ENCODE results near the gene MEGF9. TPM values are rescaled to one million over a fixed set of nuclear protein-coding genes. Genes with fewer than 3 reads are reported as not detected.
A peak's percentile ranks its signal among the peaks of the same experiment; 100 is the strongest.

MEGF9 gene
- total RNA-seq, 2 experiments from 2014 or later: 6.3 to 6.7 TPM

DNA sequence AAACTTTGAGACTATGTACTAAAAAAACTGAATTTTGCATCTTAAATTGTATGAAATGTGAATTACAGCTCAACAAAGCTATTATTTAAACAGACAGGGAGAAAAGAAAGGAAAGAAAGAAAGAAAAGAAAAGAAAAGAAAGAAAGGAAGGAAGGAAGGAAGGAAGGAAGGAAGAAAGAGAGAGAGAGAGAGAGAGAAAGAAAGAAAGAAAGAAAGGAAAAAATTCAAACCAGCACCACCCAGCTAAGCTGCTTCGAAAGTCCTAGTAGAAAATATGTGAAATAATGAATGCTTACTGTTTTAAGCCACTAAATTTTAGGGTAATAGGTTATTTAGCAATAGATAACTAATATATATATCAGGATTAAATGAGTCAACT, 102.6 kb downstream of the MEGF9 start:
- Mint-ChIP-seq H3K4me3 (no peak overlapping the region), H3K27ac (no peak overlapping the region), H3K27me3 (ENCODE audit: low read depth) (no peaks in the 10 kb centered on the region), H3K36me3 (ENCODE audit: low read depth) (no peaks in the 10 kb centered on the region), H3K4me1 (ENCODE audit: low read depth) (no peaks in the 10 kb centered on the region), H3K9me3 (ENCODE audit: insufficient read depth) (no peaks in the 10 kb centered on the region)
- no peak for ATAC-seq
- ChIA-PET CTCF (interaction anchor here (1.4 to 2.4 kb wide), 2 partner anchors 8 to 11 kb away, joined by 4 to 10 read pairs; no protein-coding TSS in a partner anchor), POLR2A (no interaction called here)
- DNase-seq: no peak

DNA sequence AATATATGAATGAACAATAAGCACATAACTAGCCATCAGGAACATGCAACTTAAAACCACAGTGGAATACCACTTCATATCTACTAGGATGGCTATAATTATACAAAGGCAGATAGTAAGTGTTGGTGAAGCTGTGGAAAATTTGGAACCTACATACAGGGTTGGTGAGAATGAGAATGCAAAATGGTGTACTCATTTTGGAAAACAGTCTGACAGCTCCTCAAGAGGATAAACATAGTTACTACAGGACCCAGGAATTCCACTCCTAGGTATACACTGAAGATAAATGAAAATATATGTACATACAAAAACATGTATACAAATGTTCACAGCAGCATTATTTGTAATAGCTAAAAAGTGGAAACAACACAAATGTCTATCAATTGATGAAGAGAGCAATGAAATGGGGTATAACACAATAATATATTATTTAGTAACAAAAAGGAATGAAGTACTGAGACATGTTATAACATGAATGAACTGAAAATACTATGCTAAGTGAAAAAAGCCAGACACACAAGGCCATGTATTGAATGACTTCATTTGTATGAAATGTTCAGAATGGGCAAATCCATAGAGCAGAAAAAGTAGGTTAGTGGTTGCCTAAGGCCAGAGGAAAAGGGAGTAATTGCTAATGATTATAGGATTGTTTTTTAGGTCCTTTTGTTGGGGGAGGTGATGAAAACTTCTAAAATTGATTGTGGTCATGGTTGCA, 103.1 kb downstream of the MEGF9 start:
- no peak for ATAC-seq
- H3K4me3 Mint-ChIP-seq: no peak overlapping the region
- no peaks in the 10 kb centered on the region for H3K27me3 Mint-ChIP-seq (ENCODE audit: low read depth)
- no peaks in the 10 kb centered on the region for H3K4me1 Mint-ChIP-seq (ENCODE audit: low read depth)
- no peak overlapping the region for H3K27ac Mint-ChIP-seq
- H3K36me3 Mint-ChIP-seq (ENCODE audit: low read depth): no peaks in the 10 kb centered on the region
- DNase-seq: no peak
- H3K9me3 Mint-ChIP-seq (ENCODE audit: insufficient read depth): no peaks in the 10 kb centered on the region
- CTCF ChIA-PET: interaction anchor here (1.1 to 2.4 kb wide), 4 partner anchors 9 to 17 kb away, joined by 3 to 10 read pairs (median 4); no protein-coding TSS in a partner anchor
- POLR2A ChIA-PET: no interaction called here

DNA sequence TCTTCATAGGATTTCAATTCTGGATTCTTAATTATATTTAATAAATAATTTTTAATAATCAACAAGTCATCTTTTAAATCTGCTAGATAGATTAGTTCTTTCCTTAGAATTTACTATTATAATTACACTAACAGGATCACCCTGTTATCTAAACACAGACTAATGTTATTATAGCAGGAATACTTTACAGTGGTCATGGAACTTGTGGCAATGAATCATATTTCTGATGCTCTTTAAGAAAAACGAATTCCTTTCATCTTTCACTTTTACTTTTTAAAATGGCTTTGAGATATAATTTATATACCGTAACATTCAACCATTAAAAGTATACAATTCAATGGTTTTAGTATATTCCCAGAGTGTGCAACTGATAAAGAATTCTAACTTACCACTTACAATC, 104.6 kb downstream of the MEGF9 start:
- DNase-seq: no peak
- POLR2A ChIA-PET: no interaction called here
- Mint-ChIP-seq H3K27me3 (ENCODE audit: low read depth) (no peaks in the 10 kb centered on the region), H3K4me3 (no peak overlapping the region), H3K36me3 (ENCODE audit: low read depth) (peaks cover 6% of the 10 kb centered on the region), H3K27ac (no peak overlapping the region), H3K4me1 (ENCODE audit: low read depth) (no peaks in the 10 kb centered on the region), H3K9me3 (ENCODE audit: insufficient read depth) (no peaks in the 10 kb centered on the region)
- ATAC-seq: no peak
- CTCF ChIA-PET: interaction anchor here (1.6 to 2.4 kb wide), 3 partner anchors 10 to 13 kb away, joined by 3 to 10 read pairs (median 4); no protein-coding TSS in a partner anchor

DNA sequence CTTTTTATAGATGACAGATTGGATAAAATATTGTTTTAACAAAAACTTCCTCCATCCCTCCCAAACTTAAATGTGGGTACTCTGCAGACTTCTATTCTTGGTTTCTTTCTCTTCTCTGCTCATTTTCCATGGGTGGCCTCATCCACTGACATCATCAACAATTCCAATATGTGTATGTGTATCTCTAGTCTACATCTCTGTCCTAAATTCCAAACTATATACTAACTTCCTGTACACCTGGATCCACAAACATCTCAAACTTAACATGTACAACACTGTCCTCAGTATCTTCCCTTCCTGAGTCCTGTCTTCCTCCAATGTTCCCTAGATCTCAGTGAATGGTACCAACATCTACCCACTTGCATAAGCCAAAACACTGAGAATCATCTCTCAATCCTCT, 105.8 kb downstream of the MEGF9 start:
- H3K27me3 Mint-ChIP-seq (ENCODE audit: low read depth): no peaks in the 10 kb centered on the region
- peaks cover 6% of the 10 kb centered on the region for H3K36me3 Mint-ChIP-seq (ENCODE audit: low read depth)
- no peaks in the 10 kb centered on the region for H3K9me3 Mint-ChIP-seq (ENCODE audit: insufficient read depth)
- H3K27ac Mint-ChIP-seq: no peak overlapping the region
- CTCF ChIA-PET: interaction anchor here (1.2 kb wide), 1 partner anchor 9 kb away, joined by 3 read pairs; no protein-coding TSS in a partner anchor
- no peak for DNase-seq
- H3K4me3 Mint-ChIP-seq: no peak overlapping the region
- POLR2A ChIA-PET: no interaction called here
- ATAC-seq: no peak
- H3K4me1 Mint-ChIP-seq (ENCODE audit: low read depth): no peaks in the 10 kb centered on the region

DNA sequence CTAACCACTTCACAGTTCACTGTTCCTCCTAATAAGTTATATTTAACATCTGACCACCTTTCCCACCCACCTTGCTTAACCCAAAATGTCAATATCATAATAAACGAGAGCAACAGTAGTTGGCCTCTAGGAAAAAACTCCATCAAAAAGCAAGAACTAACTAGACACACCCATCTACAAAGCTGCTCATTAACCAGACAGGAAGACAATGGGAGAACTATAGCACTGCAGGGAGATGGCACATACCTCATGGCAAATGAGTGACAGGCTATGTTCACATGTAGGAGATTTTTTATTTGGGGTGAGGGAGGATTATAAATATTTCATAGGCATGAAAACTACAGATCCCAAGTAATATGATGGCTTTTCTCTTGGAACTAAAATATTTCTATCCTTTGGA, 110.7 kb downstream of the MEGF9 start:
- ChIA-PET POLR2A (interaction anchor here (0.7 kb wide), 1 partner anchor 26 kb away, joined by 3 read pairs; no protein-coding TSS in a partner anchor), CTCF (interaction anchor here (1.7 kb wide), 1 partner anchor 16 kb away, joined by 3 read pairs; no protein-coding TSS in a partner anchor)
- Mint-ChIP-seq H3K27ac (no peak overlapping the region), H3K4me3 (no peak overlapping the region), H3K4me1 (ENCODE audit: low read depth) (peaks cover 2% of the 10 kb centered on the region), H3K27me3 (ENCODE audit: low read depth) (no peaks in the 10 kb centered on the region), H3K9me3 (ENCODE audit: insufficient read depth) (no peaks in the 10 kb centered on the region), H3K36me3 (ENCODE audit: low read depth) (peaks cover 6% of the 10 kb centered on the region)
- DNase-seq (no peak), ATAC-seq (no peak)

DNA sequence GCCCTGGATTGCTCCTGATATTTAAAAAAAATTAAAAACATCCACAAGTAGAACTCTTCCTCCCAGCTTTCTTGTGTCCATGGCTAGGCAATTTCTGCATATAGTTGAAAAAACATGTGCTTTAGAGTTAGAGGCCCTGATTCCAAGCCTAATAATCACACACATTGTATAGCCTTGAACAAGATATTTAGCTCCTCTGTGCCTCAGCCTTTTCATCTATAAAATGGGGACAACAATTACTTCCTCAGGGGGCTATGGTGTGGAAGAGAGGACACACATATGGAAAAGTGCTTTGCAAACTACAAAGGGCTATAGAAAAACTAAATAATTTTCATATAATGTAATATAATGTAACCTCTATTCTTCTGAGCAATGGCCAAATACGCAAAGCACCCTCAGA, 111.3 kb downstream of the MEGF9 start:
- H3K4me3 Mint-ChIP-seq: no peak overlapping the region
- H3K36me3 Mint-ChIP-seq (ENCODE audit: low read depth): peaks cover 6% of the 10 kb centered on the region
- ATAC-seq (no peak), DNase-seq (no peak)
- no peak overlapping the region for H3K27ac Mint-ChIP-seq
- CTCF ChIA-PET: interaction anchor here (1.7 kb wide), 1 partner anchor 17 kb away, joined by 3 read pairs; no protein-coding TSS in a partner anchor
- POLR2A ChIA-PET: no interaction called here
- H3K27me3 Mint-ChIP-seq (ENCODE audit: low read depth): no peaks in the 10 kb centered on the region
- peaks cover 4% of the 10 kb centered on the region for H3K4me1 Mint-ChIP-seq (ENCODE audit: low read depth)
- no peaks in the 10 kb centered on the region for H3K9me3 Mint-ChIP-seq (ENCODE audit: insufficient read depth)

DNA sequence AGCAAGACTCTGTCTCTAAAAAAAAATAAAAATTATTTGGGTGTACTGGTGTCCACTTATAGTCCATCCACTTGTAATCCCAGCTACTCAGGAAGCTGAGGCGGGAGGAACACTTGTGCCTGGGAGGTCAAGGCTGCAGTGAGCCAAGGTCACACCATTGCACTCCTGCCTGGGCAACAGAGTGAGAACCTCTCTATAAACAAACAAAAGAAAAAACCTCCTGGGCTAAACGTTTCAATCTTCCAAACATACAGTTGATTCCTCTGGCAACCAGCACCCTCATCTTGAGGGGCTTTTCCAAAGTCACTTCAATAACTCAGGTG, 120.4 kb downstream of the MEGF9 start:
- Mint-ChIP-seq H3K4me3 (no peak overlapping the region), H3K27ac (no peak overlapping the region), H3K4me1 (ENCODE audit: low read depth) (peaks cover 5% of the 10 kb centered on the region), H3K27me3 (ENCODE audit: low read depth) (peaks cover 2% of the 10 kb centered on the region), H3K36me3 (ENCODE audit: low read depth) (no peaks in the 10 kb centered on the region), H3K9me3 (ENCODE audit: insufficient read depth) (no peaks in the 10 kb centered on the region)
- CTCF ChIA-PET: no interaction called here
- POLR2A ChIA-PET: no interaction called here
- no peak for DNase-seq
- no peak for ATAC-seq

DNA sequence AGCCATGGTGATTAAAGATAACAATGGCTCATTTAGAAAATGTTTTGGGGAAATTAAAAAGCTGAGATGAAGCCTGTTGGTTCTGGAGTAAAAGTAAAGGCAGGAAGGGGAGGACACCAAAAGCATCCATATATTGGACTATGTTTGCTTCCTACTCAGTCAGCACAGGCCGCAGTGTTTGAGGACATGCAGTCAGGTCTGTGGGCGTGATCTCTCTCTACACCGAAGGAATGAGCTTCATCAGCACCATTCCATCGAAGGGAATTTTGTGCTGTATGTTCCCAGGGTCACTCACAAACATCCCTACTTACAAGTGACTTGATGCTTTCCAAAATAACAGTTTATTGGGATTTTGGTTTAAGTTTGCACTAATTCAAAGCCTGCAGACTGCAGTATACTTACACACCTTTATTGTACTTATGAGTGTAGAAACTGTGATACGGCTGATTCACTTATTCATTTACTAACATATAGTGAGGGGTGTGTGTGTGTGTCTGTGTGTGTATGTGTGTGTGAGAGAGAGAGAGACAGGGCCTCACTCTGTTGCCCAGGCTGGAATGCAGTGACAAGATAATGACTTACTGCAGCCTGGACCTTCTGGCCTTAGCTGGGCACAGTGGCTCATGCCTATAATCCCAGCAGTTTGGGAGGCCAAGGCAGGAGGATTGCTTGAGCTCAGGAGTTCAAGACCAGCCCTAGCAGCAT, 120.9 kb downstream of the MEGF9 start:
- CTCF ChIA-PET: interaction anchor here (1.4 kb wide), 1 partner anchor 26 kb away, joined by 4 read pairs; no protein-coding TSS in a partner anchor
- H3K4me1 Mint-ChIP-seq (ENCODE audit: low read depth): peaks cover 2% of the 10 kb centered on the region
- no peak overlapping the region for H3K27ac Mint-ChIP-seq
- H3K36me3 Mint-ChIP-seq (ENCODE audit: low read depth): no peaks in the 10 kb centered on the region
- ATAC-seq: no peak
- POLR2A ChIA-PET: no interaction called here
- peaks cover 2% of the 10 kb centered on the region for H3K27me3 Mint-ChIP-seq (ENCODE audit: low read depth)
- no peak overlapping the region for H3K4me3 Mint-ChIP-seq
- H3K9me3 Mint-ChIP-seq (ENCODE audit: insufficient read depth): no peaks in the 10 kb centered on the region
- no peak for DNase-seq

DNA sequence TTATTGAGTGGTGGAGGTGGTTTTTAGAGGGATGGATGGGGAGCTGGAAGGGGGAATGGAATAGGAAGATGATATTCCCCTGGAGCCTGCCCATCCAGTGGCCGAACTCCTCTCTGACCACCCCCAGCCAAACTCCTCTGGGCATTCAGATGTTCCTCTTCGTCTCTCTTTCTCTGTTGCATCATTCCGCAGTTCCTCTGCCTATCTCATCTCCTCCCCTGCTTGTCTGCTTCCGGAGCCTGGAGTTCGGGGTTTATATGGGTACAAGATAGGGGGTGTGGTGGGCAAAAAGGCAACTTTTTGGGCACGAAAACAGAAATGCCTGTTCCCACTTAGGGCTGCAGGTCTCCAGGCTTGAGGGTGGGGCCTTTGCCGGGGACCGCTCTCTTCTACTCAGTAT, 122.1 kb downstream of the MEGF9 start:
- H3K27me3 Mint-ChIP-seq (ENCODE audit: low read depth): peaks cover 2% of the 10 kb centered on the region
- no peak overlapping the region for H3K27ac Mint-ChIP-seq
- H3K36me3 Mint-ChIP-seq (ENCODE audit: low read depth): no peaks in the 10 kb centered on the region
- CTCF ChIA-PET: interaction anchor here (1.4 kb wide), 1 partner anchor 28 kb away, joined by 4 read pairs; no protein-coding TSS in a partner anchor
- POLR2A ChIA-PET: no interaction called here
- no peak for ATAC-seq
- H3K4me1 Mint-ChIP-seq (ENCODE audit: low read depth): no peaks in the 10 kb centered on the region
- no peak for DNase-seq
- H3K4me3 Mint-ChIP-seq: no peak overlapping the region
- no peaks in the 10 kb centered on the region for H3K9me3 Mint-ChIP-seq (ENCODE audit: insufficient read depth)

DNA sequence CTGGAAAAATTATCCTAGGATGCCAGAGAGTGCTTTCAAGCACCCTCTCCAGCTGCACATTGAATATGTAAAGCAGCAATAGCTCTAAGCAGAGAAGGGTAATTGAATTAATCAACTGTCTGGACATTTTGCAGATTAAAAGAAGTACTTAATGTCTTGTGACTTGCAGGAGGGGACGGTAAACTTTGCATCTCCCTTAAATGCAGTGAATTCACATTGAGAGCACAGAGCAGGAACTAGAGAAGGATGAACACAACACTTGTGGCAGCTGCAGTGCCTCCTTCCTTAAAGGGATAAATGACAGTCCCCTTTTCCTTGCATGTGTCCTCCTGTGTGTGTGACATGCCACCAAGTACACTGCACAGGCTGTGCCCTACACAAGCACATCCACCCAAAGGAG, 126.9 kb downstream of the MEGF9 start:
- Mint-ChIP-seq H3K36me3 (ENCODE audit: low read depth) (no peaks in the 10 kb centered on the region), H3K4me1 (ENCODE audit: low read depth) (peaks cover 21% of the 10 kb centered on the region), H3K27me3 (ENCODE audit: low read depth) (peaks cover 2% of the 10 kb centered on the region), H3K4me3 (no peak overlapping the region), H3K9me3 (ENCODE audit: insufficient read depth) (no peaks in the 10 kb centered on the region), H3K27ac (no peak overlapping the region)
- CTCF ChIA-PET: interaction anchor here (1.0 kb wide), 1 partner anchor 33 kb away, joined by 3 read pairs; no protein-coding TSS in a partner anchor
- ATAC-seq (no peak), DNase-seq (no peak)
- POLR2A ChIA-PET: no interaction called here

DNA sequence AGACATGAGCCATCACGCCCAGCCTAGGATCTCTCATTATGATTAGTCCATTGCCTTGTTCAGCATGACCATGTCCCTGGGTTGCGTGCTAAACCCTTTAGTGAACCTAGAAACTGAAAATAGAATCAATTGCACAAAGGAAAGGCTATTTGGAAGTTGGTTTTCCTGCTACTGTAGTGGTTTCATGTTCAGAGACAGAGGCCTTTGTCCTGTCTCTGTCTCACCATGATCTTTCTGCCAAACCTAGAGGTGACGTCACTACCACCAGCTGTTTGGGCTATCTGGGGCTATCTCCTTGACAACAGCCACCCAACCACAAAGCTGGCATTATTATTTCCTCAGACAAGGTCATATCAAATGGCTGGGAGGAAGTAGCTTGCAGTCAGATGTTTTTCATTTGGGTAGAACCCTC, 130.3 kb downstream of the MEGF9 start:
- H3K27me3 Mint-ChIP-seq (ENCODE audit: low read depth): peaks cover 2% of the 10 kb centered on the region
- DNase-seq (peak; percentile 75), ATAC-seq (peak; percentile 28)
- no peak overlapping the region for H3K4me3 Mint-ChIP-seq
- CTCF ChIA-PET: interaction anchor here (1.6 kb wide), 1 partner anchor 10 kb away, joined by 3 read pairs; no protein-coding TSS in a partner anchor
- H3K27ac Mint-ChIP-seq: peak overlapping the region; percentile 46
- H3K4me1 Mint-ChIP-seq (ENCODE audit: low read depth): peaks cover 47% of the 10 kb centered on the region
- POLR2A ChIA-PET: no interaction called here
- H3K36me3 Mint-ChIP-seq (ENCODE audit: low read depth): peaks cover 14% of the 10 kb centered on the region
- H3K9me3 Mint-ChIP-seq (ENCODE audit: insufficient read depth): peaks cover 5% of the 10 kb centered on the region
